8988T (cell line): ENCODE results near the gene BPIFB1.

ENCODE experiments used
- DNase-seq: peaks from one replicate; pipeline ENCODE4 v3.0.0; 2011

The BPIFB1 gene

GRCh38 chr20:33328157-33329137 lies 45.4 kb downstream of the BPIFB1 start:
- DNase-seq, result no peak

GRCh38 chr20:33332905-33333456 lies 50.0 kb downstream of the BPIFB1 start:
- no peak for DNase-seq

- DNase-seq, result no peak
Observed at GRCh38 chr20:33333616-33334015, 50.6 kb downstream of the BPIFB1 start.

- no peak for DNase-seq
Observed at GRCh38 chr20:33334111-33334510, 51.1 kb downstream of the BPIFB1 start.

GRCh38 chr20:33336375-33336774 lies 53.4 kb downstream of the BPIFB1 start:
- no peak for DNase-seq

- no peak for DNase-seq
Observed at GRCh38 chr20:33337119-33337518, 54.1 kb downstream of the BPIFB1 start.

GRCh38 chr20:33337531-33338165 lies 54.6 kb downstream of the BPIFB1 start:
- DNase-seq, result no peak

- no peak for DNase-seq
Observed at GRCh38 chr20:33338467-33339258, 55.6 kb downstream of the BPIFB1 start.

GRCh38 chr20:33339515-33340058 lies 56.6 kb downstream of the BPIFB1 start:
- no peak for DNase-seq

- no peak for DNase-seq
Observed at GRCh38 chr20:33343521-33343920, 60.5 kb downstream of the BPIFB1 start.

GRCh38 chr20:33345342-33345741 lies 62.3 kb downstream of the BPIFB1 start:
- DNase-seq, result no peak

GRCh38 chr20:33348136-33348937 lies 65.3 kb downstream of the BPIFB1 start:
- no peak for DNase-seq

GRCh38 chr20:33349493-33349892 lies 66.5 kb downstream of the BPIFB1 start:
- DNase-seq, result no peak

- no peak for DNase-seq
Observed at GRCh38 chr20:33351696-33352095, 68.7 kb downstream of the BPIFB1 start.

- DNase-seq, result no peak
Observed at GRCh38 chr20:33352258-33353012, 69.4 kb downstream of the BPIFB1 start.

GRCh38 chr20:33353013-33353402 lies 70.0 kb downstream of the BPIFB1 start:
- no peak for DNase-seq
